NT2/D1 (cell line): Measurements from ENCODE around the gene UQCR11.

Experiments
- SUZ12 ChIP-seq: IDR thresholded peaks from 2 replicates; pipeline ENCODE4 v1.6.1; 2011; ENCODE audit not compliant: insufficient read length, insufficient read depth; ENCODE audit errors: extremely low read depth
- YY1 ChIP-seq: IDR thresholded peaks from 2 replicates; pipeline ENCODE4 v1.6.1; 2011; ENCODE audit not compliant: insufficient read length, insufficient read depth
- ZNF274 ChIP-seq: IDR thresholded peaks from 2 replicates; pipeline ENCODE4 v1.6.1; 2011; ENCODE audit warnings: mild to moderate bottlenecking, low read depth, low read length

- no peak for TF ChIP-seq YY1
- TF ChIP-seq ZNF274 = no peak
- no peak for TF ChIP-seq SUZ12
Observed at GRCh38 chr19:1580382-1580781, 24.9 kb downstream of the UQCR11 start.
